H1 (cell line): Measurements from ENCODE around the gene VMA21. TPM values are rescaled to one million over a fixed set of nuclear protein-coding genes. Genes with fewer than 3 reads are reported as not detected.

ENCODE experiments used
- CHD7 ChIP-seq: fragments of 300-600 bp; sonication (generic); IDR thresholded peaks from 2 replicates; pipeline ENCODE4 v1.7.1; 2012; ENCODE audit warnings: low read length, moderate library complexity, mild to moderate bottlenecking, inconsistent platforms; ENCODE audit not compliant: insufficient replicate concordance
- EZH2 ChIP-seq: fragments of 200-600 bp; sonication (generic); IDR thresholded peaks from 2 replicates; pipeline ENCODE4 v1.7.1; 2012; ENCODE audit warnings: low read depth, mild to moderate bottlenecking, moderate library complexity, low read length, inconsistent platforms; ENCODE audit not compliant: severe bottlenecking
- TBP ChIP-seq: IDR thresholded peaks from 2 replicates; pipeline ENCODE4 v1.6.1; 2011; ENCODE audit warnings: low read depth, low read length, improper control_type of control experiment
- polyA plus RNA-seq, 7 experiments: library from polyadenylated mRNA; depleted of rRNA in 3 of 7; stranded (reverse) in 5 of 7; unstranded in 2 of 7; fragments of >200 nt in 5 of 7; fragments of 200-250 nt in 2 of 7; gene quantifications; 1 replicate in 5 of 7; 2 replicates in 1 of 7; 4 replicates in 1 of 7; pipeline versions ENCODE4 v1.2.1 to v1.2.3, GENCODE V29; 2011 to 2013; ENCODE audit warnings: missing spikeins in 2 of 7, mixed read lengths in 2 of 7
- total RNA-seq: library from RNA; stranded (reverse); fragmentation: NEBNext Ultra II Directional; extraction: Animal tissue kit (Norgen Biotek cat#: 25700); gene quantifications from 2 replicates; pipeline ENCODE4 v1.2.1, GENCODE V29; 2021
- TF ChIP-seq, protein P1 (sequence below): IDR thresholded peaks from 2 replicates; pipeline ENCODE4 v1.6.1; 2011; ENCODE audit warnings: low read length, improper control_type of control experiment
- TF ChIP-seq, protein P2 (sequence below): IDR thresholded peaks from 2 replicates; pipeline ENCODE4 v1.6.1; 2012; ENCODE audit warnings: low read length, inconsistent platforms
- TF ChIP-seq, protein P3 (sequence below): IDR thresholded peaks from 2 replicates; pipeline ENCODE4 v1.6.1; 2011; ENCODE audit warnings: low read depth, mild to moderate bottlenecking, low read length; ENCODE audit not compliant: insufficient read depth

The VMA21 gene
- total and polyA plus RNA-seq, 2 of the 8 experiments (the other 6 are each of a cell fraction or from before 2014, with no cell fraction given), result 25.8 to 65.4 TPM

DNA sequence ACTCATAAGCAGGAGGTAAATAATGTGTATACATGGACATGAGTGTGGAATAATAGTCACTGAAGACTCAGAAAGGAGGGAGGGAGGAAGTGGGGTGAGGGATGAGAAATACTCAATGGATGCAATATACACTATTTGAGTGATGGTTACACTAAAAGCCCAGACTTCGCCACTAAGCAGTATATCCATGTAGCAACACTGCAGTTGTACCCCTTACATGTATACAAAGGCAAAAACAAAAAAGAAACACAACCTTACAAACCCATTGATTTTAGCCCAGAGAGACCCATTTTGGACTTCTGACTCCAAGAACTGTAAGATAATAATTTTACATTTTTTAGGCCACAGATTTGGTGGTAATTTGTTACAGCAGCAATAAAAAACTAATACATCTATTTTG lies 51.5 kb downstream of the VMA21 start (continued):
- TF ChIP-seq CHD7 (no peak), EZH2 (no peak), TBP (no peak)
- TF ChIP-seq, protein P1, sequence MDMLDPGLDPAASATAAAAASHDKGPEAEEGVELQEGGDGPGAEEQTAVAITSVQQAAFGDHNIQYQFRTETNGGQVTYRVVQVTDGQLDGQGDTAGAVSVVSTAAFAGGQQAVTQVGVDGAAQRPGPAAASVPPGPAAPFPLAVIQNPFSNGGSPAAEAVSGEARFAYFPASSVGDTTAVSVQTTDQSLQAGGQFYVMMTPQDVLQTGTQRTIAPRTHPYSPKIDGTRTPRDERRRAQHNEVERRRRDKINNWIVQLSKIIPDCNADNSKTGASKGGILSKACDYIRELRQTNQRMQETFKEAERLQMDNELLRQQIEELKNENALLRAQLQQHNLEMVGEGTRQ, result no peak
- TF ChIP-seq, protein P2, sequence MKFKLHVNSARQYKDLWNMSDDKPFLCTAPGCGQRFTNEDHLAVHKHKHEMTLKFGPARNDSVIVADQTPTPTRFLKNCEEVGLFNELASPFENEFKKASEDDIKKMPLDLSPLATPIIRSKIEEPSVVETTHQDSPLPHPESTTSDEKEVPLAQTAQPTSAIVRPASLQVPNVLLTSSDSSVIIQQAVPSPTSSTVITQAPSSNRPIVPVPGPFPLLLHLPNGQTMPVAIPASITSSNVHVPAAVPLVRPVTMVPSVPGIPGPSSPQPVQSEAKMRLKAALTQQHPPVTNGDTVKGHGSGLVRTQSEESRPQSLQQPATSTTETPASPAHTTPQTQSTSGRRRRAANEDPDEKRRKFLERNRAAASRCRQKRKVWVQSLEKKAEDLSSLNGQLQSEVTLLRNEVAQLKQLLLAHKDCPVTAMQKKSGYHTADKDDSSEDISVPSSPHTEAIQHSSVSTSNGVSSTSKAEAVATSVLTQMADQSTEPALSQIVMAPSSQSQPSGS, result no peak
- TF ChIP-seq, protein P3, sequence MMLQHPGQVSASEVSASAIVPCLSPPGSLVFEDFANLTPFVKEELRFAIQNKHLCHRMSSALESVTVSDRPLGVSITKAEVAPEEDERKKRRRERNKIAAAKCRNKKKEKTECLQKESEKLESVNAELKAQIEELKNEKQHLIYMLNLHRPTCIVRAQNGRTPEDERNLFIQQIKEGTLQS, result no peak
- TF ChIP-seq, all 59 proteins: peak for 0
